HG02840 (cell line): ENCODE data around the gene AOX1.
"Not testable (repeated sequence)": the region's sequence is repeated elsewhere in the genome, so short reads cannot be mapped to it uniquely, and the experiment has no call there.

ENCODE experiments used
- ATAC-seq: cut with Tn5 transposase; IDR thresholded peaks from one replicate; pipeline ENCODE4 v1.9.1; 2021; ENCODE audit warnings: mild to moderate bottlenecking, moderate library complexity, moderate number of reproducible peaks; ENCODE audit not compliant: unreplicated experiment, low FRiP score

The AOX1 gene

DNA sequence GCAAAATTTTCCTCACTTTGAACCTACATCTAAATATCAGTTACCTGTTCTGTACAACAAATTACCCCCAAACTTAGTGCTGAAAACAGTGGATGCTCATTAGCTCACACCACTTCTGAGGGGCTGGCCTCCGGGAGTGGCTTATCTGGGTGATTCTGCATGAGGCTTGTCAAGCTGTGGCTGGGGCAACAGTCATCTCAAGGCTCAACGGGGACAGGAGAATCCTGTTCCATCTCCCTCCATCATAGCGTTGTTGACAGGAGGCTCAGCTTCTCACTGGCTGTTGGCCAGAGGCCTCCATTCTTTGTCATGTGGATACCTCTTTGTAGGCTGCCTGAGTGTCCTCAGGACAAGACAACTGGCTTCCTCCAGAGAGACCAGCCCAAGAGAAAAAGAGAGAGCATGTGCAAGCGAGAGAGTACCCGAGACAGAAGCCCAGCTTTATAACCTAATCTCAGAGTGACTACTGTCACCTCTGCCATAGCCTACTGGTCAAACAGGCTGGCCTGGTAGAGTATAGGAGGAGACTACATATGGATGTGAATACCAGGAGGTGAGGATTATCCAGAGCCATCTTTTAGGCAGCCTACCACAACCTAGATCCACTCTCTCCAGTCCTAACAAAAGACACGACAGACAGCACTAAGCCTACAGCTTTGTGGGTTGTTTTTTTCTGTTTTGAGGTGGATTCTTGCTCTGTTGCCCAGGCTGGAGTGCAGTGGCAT lies 79.1 kb downstream of the AOX1 start:
- no peak for ATAC-seq

DNA sequence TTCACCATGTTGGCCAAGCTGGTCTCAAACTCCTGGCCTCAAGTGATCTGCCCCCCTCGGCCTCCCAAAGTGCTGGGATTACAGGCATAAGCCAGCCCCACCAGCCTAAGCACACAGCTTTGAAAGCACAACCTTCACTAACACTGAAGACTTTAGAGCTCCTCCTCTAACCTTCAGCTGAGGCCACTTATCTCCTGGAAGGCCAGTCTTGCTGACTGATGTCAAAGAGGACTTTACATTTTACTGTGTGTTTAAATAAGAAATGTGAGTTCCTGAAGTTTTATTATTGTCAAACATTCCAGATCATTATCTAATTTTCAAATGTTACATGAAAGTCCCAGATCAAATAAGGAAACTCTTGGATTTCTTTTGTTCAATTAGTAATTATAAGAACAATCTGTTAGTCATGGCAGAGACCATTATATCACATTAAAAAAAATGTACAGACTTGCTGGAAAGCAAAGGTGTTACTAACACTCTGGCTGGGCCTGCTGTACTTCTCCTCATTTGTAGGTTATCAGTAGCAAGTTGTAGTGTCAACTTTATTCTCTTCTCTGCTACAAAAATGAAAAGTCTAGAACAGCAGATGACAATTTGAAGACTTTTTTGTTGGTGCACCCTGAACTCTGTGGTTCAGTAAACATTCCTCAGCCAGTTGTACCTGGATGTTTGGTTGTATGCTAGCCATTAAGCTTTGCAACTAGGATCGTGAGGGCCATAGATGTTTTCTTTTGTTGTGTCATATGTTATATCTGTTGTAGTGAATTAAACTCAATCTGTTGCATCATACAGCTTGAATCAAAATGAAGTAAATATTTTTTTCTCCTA lies 80.0 kb downstream of the AOX1 start:
- no peak for ATAC-seq

DNA sequence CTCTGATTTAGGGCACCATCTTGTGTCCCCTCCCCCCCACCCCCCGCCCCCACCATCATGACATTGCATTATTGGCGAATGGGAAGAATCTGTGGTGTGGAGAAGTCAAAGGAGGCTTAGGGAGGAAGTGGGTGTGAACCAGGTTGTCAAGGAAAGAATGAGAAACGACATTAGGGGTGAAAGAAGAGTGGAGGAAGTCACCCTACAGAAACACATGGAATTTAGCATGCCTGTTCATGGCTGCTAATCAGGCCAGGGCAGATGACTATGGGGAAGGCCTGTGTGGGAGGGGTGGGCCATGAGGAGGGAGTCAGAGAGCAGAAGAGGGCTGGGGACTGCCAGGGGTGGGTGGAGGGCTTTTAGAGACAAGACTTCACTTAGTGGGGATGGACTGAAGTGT lies 81.6 kb downstream of the AOX1 start:
- no peak for ATAC-seq

DNA sequence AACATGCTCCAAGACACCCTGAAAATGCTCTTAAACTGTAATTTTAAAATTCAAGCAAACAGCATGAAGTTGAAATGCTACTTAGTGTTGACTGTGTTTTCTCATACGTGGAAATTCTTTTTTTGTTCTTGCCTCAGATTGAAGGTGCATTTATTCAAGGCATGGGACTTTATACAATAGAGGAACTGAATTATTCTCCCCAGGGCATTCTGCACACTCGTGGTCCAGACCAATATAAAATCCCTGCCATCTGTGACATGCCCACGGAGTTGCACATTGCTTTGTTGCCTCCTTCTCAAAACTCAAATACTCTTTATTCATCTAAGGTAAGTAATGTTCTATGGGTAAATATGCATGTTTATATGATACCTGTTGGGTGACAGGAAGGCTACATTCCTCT lies 82.7 kb downstream of the AOX1 start:
- no peak for ATAC-seq

DNA sequence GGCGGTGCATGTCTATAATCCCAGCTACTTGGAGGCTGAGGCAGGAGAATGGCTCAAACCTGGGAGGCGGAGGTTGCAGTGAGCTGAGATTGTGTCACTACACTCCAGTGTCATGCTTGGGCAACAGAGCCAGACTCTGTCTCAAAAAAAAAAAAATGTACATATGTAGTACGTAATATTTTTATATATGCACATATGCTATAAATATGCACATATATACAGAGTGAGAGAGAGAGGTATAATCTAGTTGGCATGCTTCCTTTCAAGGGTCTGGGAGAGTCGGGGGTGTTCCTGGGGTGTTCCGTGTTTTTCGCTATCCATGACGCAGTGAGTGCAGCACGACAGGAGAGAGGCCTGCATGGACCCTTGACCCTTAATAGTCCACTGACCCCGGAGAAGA lies 83.5 kb downstream of the AOX1 start:
- ATAC-seq, result no peak

DNA sequence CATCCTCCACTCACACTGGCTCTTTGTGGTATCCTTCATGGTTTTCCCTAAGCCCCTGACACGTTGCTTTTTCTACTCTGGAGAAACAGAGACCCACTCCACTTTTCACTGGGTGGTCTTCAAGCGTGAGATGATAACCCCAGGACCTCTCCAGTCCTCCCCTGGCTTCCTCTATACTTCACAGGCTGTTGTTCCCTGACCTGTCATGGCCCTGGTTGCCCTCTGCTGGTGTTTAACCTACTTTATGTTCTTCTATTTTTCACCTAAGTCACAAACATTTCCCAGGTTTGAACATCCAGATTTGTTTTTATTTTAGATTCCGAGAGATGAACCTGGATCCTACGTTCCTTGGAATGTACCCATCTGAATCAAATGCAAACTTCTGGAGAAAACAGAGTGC lies 84.5 kb downstream of the AOX1 start:
- ATAC-seq, result no peak

DNA sequence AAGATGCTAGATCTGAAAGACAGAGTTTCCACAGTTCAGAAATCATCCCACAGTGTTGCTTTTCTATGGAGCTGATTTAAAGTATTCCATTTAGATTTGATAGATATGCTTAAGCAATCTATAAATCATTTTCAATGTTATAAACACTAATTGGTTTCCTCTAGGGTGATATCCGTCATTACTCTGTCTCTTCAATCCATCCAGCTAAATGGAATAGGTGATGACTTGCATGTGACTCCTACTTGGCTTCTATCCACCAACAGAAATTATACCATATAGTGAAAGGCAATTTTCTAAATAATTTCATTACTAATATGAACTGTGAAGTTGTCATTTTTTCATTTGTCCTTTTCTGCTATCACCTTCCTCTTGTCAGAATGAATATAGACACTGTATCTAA lies 84.9 kb downstream of the AOX1 start:
- ATAC-seq, result no peak

DNA sequence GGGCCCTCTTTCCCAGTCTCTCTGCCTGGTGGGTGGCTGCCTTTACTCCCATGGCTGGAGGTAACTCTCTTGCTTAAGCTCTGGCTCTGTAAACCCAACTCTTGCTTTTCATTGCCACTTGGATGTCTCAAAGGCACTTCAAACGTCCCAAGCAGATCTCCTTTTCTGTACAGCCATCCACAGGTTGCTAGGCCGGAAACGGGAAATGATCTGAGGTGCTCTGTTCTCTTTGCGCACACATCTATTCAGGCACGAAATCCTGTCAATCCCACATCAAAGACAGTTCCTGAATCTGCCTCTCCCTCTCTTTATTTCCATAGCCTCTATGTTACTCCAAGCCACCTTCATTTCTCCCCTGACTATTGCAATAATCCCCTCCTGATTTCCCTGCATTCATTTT lies 87.4 kb downstream of the AOX1 start:
- ATAC-seq, result no peak

DNA sequence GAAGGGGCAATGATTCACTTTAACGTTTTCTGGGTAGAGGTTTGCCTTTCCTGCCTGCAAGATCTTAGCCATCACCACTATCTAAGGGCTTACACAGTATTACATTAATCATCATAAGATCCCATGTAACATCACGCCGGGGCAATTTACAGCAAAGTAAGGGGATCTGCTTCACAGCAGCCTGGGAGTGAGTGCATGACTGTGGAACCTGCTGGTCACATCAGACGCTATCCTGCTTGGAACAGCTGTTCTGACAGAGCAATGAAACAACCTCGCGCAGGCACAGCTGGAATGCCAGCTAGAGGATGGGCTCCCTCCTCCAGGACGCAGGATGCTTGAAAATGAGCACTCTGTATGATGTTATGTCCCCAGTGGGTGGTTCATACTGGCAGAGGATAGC lies 89.0 kb downstream of the AOX1 start:
- no peak for ATAC-seq

DNA sequence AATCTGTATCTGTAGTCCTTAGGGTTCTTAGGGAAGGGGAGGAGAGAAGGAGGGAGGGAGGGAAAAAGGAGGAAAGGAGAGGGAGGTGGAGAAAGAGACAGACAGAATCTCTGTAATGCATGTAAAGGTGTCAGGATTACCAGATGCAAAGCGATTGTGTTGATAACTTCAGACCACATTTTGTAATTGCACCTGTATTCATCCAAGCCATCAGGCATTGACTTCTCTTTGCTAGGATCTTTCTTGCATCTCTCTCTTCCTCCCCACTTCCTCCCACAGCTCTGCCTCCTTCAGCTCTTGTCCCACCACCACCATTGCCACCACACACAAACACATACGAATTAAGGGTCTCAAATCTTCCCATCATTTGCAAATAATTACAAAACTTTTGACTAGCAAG lies 91.4 kb downstream of the AOX1 start:
- no peak for ATAC-seq

DNA sequence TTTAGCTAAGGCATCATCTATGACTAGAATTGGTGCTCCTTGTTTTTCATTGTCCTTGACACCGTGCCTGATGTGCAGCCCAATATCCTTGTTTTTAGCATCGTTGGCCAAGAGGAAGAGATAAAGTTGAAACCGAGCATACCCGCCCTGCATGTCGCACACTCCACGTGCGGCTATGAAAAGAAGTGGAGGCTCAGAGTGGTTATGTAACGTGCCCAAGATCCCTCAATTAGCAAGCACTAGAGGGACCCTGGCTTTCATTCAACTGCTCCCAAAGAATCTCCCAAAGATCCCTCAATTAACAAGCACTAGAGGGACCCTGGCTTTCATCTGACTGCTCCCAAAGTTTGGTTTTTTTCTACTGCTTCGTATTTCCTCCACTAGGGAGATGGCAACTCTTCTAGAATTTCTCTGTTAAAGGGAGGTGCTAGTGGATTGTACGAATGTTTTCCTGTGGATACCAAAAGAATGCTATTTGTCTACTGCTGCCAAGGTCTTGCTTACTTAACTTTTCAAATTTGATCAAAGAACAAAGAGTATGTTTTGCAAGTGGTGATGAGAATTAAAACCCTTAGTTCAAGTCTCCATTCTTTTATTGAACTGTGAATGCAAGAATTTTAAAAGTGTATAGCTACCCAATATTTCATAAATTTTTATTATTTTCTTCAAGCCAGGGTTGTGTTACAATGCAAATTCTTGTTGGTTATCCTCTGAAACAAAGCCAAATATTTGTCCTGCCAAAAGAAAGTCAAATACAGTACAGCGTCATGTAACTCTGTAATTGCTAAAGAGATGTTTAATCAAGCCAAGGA lies 92.1 kb downstream of the AOX1 start:
- no peak for ATAC-seq

DNA sequence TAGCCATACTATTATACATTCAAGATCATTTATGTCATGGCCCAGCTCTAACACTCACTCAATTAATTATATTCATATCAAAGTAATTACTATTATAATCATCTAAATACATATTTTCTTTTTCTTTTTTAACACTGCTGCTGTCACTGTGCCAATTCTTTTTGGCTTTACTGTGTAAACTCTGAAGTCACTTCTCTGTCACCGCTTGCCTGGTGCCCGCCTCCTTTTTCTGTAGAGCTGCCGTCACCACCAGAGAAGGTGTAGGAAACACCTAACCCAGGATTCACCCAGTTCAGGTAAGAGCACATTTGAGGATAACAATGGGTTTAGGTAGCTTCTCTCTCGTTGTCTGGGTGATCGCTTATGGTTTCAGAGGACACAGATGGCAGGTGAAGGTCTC lies 93.3 kb downstream of the AOX1 start:
- no peak for ATAC-seq

DNA sequence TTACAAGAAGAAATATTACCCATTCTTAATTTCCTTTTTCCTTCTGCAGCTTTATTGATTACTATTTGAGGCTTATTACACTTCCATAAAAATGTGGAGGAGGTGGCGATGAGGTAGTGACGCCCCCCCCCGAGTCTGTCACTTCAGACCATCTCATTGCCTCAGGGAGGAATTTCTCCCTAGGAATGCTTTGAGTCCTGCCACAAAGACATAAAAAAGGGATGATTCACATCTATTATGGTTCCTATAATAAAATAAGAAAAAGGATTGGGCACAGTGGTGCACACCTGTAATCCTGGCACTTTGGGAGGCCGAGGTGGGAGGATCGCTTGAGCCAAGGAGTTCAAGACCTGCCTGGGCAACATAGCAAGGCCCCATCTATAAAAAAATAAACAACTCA lies 93.7 kb downstream of the AOX1 start:
- no peak for ATAC-seq

DNA sequence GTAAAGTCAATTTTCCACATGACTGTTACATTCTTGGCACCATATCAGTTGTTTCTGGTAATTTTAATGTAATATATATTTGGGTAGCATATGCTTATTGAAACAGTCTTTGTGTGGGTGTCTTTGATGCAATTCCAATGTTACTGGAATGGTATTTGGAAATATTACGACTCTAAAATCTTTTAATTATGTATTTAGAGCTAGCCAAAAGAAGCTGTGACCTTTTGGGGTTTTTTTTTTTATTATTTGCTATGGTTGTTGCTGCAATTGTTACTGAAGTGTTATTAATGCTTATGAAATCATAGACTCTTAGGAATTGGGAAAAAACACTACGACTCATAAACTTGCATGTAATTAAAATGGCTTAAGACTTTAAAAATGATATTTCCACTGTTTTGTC lies 95.9 kb downstream of the AOX1 start:
- no peak for ATAC-seq

DNA sequence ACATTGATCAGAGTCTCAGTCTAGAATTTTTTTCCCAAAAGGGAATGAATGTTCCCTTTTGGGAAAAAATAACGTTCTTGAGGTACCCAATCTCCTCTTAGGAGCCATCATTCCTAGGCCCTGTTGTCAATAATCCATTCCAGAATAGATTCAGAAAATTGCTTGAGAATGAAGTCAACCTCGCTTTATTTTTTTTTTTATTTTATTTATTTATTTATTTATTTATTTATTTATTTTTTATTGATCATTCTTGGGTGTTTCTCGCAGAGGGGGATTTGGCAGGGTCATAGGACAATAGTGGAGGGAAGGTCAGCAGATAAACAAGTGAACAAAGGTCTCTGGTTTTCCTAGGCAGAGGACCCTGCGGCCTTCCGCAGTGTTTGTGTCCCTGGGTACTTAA lies 96.6 kb downstream of the AOX1 start:
- not testable (repeated sequence) for ATAC-seq

DNA sequence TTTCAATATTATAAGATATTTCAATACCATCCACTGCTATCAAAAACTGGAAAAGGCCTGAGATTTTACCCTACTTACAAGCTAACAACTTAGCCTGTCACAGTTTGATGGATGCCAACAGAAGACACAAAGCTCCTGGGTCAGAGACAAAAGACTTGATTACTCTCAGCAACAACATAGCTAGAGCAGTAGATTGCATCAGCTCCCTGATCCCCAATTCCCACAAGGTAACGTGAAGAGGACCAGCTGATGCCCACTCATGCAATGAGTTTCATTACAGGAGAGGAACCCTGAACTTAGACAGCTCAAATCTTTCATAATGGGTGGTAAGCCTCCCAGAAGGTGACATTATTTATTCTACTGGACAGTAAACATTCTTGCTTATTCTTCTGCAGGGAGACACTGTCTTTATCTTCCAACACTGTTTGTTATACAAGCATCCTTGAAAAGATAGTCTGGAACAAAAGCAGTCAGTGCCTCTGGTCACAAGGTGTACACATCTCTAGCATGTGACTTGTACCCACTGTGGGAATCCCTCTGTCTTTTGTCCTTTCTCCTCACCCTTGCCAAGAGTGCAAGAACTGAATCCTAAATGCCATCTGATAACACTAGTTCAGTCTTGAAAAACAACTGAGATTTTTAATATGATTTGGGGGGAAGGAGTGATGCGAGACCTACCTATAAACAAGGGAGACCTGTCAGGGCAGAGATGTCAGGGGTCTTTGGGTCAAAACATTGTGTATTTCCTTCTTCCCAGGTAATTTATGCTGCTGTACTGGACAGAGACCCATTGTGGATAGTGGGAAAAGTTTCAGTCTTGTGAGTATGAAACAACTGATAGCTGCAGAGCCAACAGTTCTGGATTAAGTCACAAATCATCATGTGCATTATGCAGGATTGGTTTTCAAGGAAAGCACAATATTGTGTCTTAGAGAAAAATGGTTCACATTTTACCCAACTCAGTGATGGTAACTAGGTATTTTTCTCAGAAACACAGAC lies 102.4 kb downstream of the AOX1 start:
- ATAC-seq, result no peak

DNA sequence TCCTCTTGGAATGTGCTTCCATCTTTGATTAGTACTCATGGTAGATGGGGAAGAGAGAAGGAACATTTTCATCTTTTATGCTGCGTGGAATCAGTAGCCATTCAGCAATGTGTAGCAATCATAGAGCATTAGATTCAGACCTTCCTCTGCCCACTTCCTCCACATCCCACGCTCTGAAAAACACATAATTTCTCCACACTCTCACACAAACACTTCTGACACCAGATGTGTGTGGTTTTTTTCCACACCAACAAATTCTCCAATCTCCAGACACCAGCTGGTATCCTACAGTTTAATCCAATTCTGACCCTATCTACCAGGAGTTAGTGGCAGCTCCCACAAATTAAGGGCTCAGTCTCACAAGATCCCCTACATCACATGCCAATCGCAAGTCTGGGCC lies 103.3 kb downstream of the AOX1 start:
- no peak for ATAC-seq

DNA sequence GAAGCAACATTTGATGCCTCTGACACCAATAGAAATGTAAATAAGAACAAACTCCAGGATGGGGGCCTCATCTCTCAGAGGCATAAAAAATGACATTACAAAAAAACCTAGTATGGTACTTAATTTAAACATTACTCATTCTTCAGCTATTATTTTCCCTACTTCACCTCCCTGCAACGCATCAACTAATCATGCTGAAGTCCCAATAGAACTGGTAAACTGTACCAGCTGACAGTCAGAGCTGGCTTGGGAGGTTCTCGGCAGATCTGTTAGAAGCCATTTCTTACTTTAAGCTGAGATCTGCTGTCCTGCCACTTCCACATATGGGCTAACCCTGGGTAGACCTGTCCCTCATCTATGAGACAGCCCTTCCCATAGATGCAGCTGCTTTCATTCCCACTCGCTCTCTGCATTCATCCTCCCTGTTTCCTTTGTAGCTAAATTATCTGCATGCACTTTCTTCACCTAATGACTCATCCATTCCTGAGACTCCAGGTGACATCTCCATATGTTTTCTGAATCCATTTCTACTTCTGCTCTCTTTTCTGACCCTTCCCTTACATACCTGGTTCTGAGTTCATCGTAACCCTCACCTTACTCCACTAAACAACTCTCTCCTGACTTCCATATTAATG lies 108.1 kb downstream of the AOX1 start:
- no peak for ATAC-seq

DNA sequence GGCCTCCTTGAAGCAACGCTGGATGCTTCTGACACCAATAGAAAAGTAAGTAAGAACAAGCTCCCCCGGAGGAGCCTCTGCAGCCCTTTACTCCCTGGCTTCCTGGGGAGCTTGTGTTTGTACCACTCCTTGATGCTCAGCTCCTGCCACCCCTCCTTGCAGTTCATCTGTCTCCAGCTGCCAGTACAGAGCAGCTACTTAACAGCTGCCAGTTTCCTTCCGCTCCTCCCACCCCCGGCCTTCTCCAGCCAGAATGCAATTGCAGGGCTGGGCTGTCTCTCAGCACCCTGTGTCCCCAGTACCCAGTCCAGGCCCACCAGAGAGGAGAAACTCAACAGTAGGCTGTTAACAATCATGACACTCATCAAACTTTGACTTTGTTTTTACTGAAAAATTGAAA lies 109.4 kb downstream of the AOX1 start:
- ATAC-seq, result no peak

DNA sequence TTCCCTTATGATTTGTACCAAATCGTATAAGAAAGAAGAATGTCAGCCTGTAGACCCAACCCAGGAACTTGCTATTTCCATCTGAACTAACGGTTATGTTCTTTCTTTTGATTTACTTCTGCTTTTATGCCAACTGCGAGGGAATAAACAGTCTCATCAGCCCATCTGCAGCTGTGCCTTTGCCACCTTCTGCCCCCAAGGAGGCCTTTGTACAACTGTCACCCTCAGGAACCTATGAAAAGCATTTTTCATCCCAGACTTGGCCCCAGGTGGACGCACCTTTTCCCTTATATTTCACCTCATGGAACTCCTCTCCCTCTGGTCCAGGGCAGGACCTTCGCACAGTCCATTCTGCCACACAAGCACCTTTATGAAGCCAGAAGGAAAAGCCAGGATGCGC lies 109.8 kb downstream of the AOX1 start:
- no peak for ATAC-seq
